H1 (cell line): ENCODE measurements around the gene CLDN2. TPM values are rescaled to one million over a fixed set of nuclear protein-coding genes. Genes with fewer than 3 reads are reported as not detected.

ENCODE experiments used
- CTCF ChIA-PET: fragments of 300-600 bp; sonication (Branson Sonifier 250); formaldehyde crosslinking; loops from one replicate; lab custom pipeline; 2021; ENCODE audit not compliant: partially characterized antibody; lab: Charles Lee
- POLR2A ChIA-PET: fragments of 300-600 bp; sonication (Branson Sonifier 250); formaldehyde crosslinking; loops from one replicate; lab custom pipeline; 2021; ENCODE audit warnings: inconsistent platforms; ENCODE audit not compliant: partially characterized antibody; lab: Charles Lee
- DNase-seq, 2 experiments: peaks; one replicate each; pipeline versions ENCODE4 v3.0.0 to v3.0.0-alpha.2; 2010 to 2022; ENCODE audit warnings: low spot score in 2 of 2, low read depth in 1 of 2, mixed read lengths in 1 of 2
- FAIRE-seq: peaks from 2 replicates; lab custom pipeline; 2011; peaks lifted over from hg19 to GRCh38; lab: Jason Lieb, UNC
- H2AFZ ChIP-seq: 2 replicates; pipeline ENCODE4 v1.8.1; 2012; ENCODE audit warnings: low read length, inconsistent platforms
- H2AK5ac ChIP-seq: 2 replicates; pipeline ENCODE4 v1.6.1; 2013; ENCODE audit warnings: low read depth, low read length
- H2BK120ac ChIP-seq: replicated peaks from 2 replicates; pipeline ENCODE3; 2013; ENCODE audit warnings: low read depth, low read length, inconsistent platforms
- H2BK12ac ChIP-seq: 2 replicates; pipeline ENCODE4 v1.6.1; 2013; ENCODE audit warnings: low read depth, low read length
- H2BK15ac ChIP-seq: 2 replicates; pipeline ENCODE4 v1.6.1; 2013; ENCODE audit warnings: low read length
- H2BK20ac ChIP-seq: 2 replicates; pipeline ENCODE4 v1.6.1; 2013; ENCODE audit warnings: low read length
- H2BK5ac ChIP-seq: 2 replicates; pipeline ENCODE4 v1.6.1; 2013; ENCODE audit warnings: low read depth, low read length
- H3K14ac ChIP-seq: 2 replicates; pipeline ENCODE4 v1.6.1; 2013; ENCODE audit warnings: inconsistent platforms; ENCODE audit not compliant: insufficient read length
- H3K18ac ChIP-seq: 2 replicates; pipeline ENCODE4 v1.6.1; 2013; ENCODE audit warnings: low read length; ENCODE audit errors: extremely low read depth
- H3K23ac ChIP-seq: 2 replicates; pipeline ENCODE4 v1.6.1; 2013; ENCODE audit warnings: inconsistent platforms; ENCODE audit not compliant: insufficient read length
- H3K23me2 ChIP-seq: 2 replicates; pipeline ENCODE4 v1.6.1; 2013; ENCODE audit warnings: low read depth, low read length
- H3K27ac ChIP-seq: 2 replicates; pipeline ENCODE4 v1.6.1; 2011; ENCODE audit warnings: low read depth, low read length, inconsistent platforms
- H3K27me3 ChIP-seq, 4 experiments: replicated peaks in 1 of 4; 1 replicate in 1 of 4; 2 replicates in 3 of 4; pipeline versions ENCODE4 v1.6.1 to v1.8.1; 2011 to 2013; ENCODE audit warnings: low read length in 3 of 4, mild to moderate bottlenecking in 3 of 4, inconsistent platforms in 2 of 4, mixed read lengths in 2 of 4, moderate library complexity in 1 of 4; ENCODE audit not compliant: control insufficient read depth in 3 of 4, insufficient read depth in 3 of 4; ENCODE audit errors: extremely low read depth in 1 of 4
- H3K36me3 ChIP-seq, 4 experiments: 2 replicates each; pipeline versions ENCODE4 v1.6.1 to v1.8.1; 2011 to 2013; ENCODE audit warnings: mild to moderate bottlenecking in 4 of 4, low read length in 3 of 4, moderate library complexity in 2 of 4, control low read depth in 1 of 4, inconsistent platforms in 1 of 4; ENCODE audit not compliant: insufficient read depth in 4 of 4, control insufficient read depth in 2 of 4
- H3K4ac ChIP-seq: replicated peaks from 2 replicates; pipeline ENCODE3; 2013; ENCODE audit warnings: low read length, low read depth, mixed read lengths, inconsistent platforms; ENCODE audit not compliant: insufficient read length
- H3K4me1 ChIP-seq, 4 experiments: replicated peaks in 1 of 4; 1 replicate in 1 of 4; 2 replicates in 3 of 4; pipeline versions ENCODE4 v1.6.1 to v1.8.1; 2011 to 2013; ENCODE audit warnings: low read length in 3 of 4, inconsistent platforms in 2 of 4, mixed read lengths in 1 of 4; ENCODE audit not compliant: insufficient read depth in 4 of 4, control insufficient read depth in 3 of 4
- H3K4me2 ChIP-seq, 2 experiments: 2 replicates each; pipeline versions ENCODE4 v1.6.1 to v1.8.1; 2011 to 2013; ENCODE audit warnings: low read depth in 2 of 2, low read length in 2 of 2, control low read depth in 1 of 2, inconsistent platforms in 1 of 2, mild to moderate bottlenecking in 1 of 2; ENCODE audit not compliant: insufficient read depth in 1 of 2
- H3K4me3 ChIP-seq, 4 experiments: fragments of 200-600, 300-600 bp in 1 of 4; sonication (generic), shearing (Covaris generic), sonication (Bioruptor Twin) in 1 of 4; 2 replicates each; pipeline versions ENCODE4 v1.5.1 to v1.8.1; 2011 to 2016; ENCODE audit warnings: low read length in 4 of 4, low read depth in 3 of 4, control low read depth in 2 of 4, inconsistent platforms in 2 of 4, mild to moderate bottlenecking in 2 of 4, mixed read lengths in 1 of 4, moderate library complexity in 1 of 4; ENCODE audit not compliant: insufficient read depth in 2 of 4; ENCODE audit errors: extremely low read depth in 1 of 4
- H3K56ac ChIP-seq: replicated peaks from 2 replicates; pipeline ENCODE3; 2013; ENCODE audit warnings: low read depth, mild to moderate bottlenecking, mixed read lengths, low read length, inconsistent platforms; ENCODE audit not compliant: insufficient read length
- H3K79me1 ChIP-seq: 2 replicates; pipeline ENCODE4 v1.6.1; 2013; ENCODE audit warnings: low read depth, low read length, control low read depth
- H3K79me2 ChIP-seq, 2 experiments: 2 replicates each; pipeline versions ENCODE4 v1.6.1 to v1.8.1; 2012 to 2013; ENCODE audit warnings: low read length in 2 of 2, mild to moderate bottlenecking in 2 of 2, inconsistent platforms in 1 of 2; ENCODE audit not compliant: insufficient read depth in 2 of 2, control insufficient read depth in 1 of 2
- H3K9ac ChIP-seq, 4 experiments: replicated peaks in 1 of 4; 1 replicate in 1 of 4; 2 replicates in 3 of 4; pipeline versions ENCODE4 v1.6.1 to v1.8.1; 2011 to 2013; ENCODE audit warnings: low read depth in 3 of 4, low read length in 3 of 4, control low read depth in 2 of 4, mild to moderate bottlenecking in 2 of 4, moderate library complexity in 2 of 4, inconsistent platforms in 1 of 4; ENCODE audit errors: extremely low read depth in 1 of 4
- H3K9me3 ChIP-seq, 2 experiments: 2 replicates each; pipeline versions ENCODE4 v1.6.1 to v1.8.1; 2012 to 2013; ENCODE audit warnings: mild to moderate bottlenecking in 2 of 2, moderate library complexity in 2 of 2, control low read depth in 1 of 2, inconsistent platforms in 1 of 2, low read depth in 1 of 2, low read length in 1 of 2, mixed read lengths in 1 of 2; ENCODE audit not compliant: insufficient read depth in 2 of 2
- H4K20me1 ChIP-seq, 2 experiments: replicated peaks in 1 of 2; 2 replicates each; pipeline versions ENCODE3 to v1.8.1; 2011 to 2013; ENCODE audit warnings: inconsistent platforms in 2 of 2, low read length in 2 of 2, mild to moderate bottlenecking in 1 of 2; ENCODE audit not compliant: insufficient read depth in 2 of 2, control insufficient read depth in 1 of 2
- H4K5ac ChIP-seq: 2 replicates; pipeline ENCODE4 v1.6.1; 2013; ENCODE audit warnings: low read length, low read depth, mixed read lengths, inconsistent platforms; ENCODE audit not compliant: insufficient read length
- H4K8ac ChIP-seq: 2 replicates; pipeline ENCODE4 v1.8.0; 2013; ENCODE audit warnings: mild to moderate bottlenecking, moderate library complexity, low read length, inconsistent platforms; ENCODE audit not compliant: insufficient read depth; ENCODE audit errors: extremely low read depth
- H4K91ac ChIP-seq: replicated peaks from 2 replicates; pipeline ENCODE3; 2013; ENCODE audit warnings: low read length, mixed read lengths, inconsistent platforms; ENCODE audit not compliant: insufficient read length
- RAD21 ChIP-seq, 2 experiments: IDR thresholded peaks in 1 of 2; conservative IDR thresholded peaks in 1 of 2; 2 replicates each; pipeline ENCODE4 v1.6.1; 2011; ENCODE audit warnings: low read depth in 2 of 2, low read length in 2 of 2, improper control_type of control experiment in 1 of 2, inconsistent platforms in 1 of 2, mild to moderate bottlenecking in 1 of 2, moderate library complexity in 1 of 2
- SRF ChIP-seq: IDR thresholded peaks from 2 replicates; pipeline ENCODE4 v1.6.1; 2011; ENCODE audit warnings: mild to moderate bottlenecking, low read depth, low read length, moderate library complexity
- WGBS, 2 experiments: shearing (Covaris generic) in 1 of 2; methylation state at CpG; one replicate each; pipeline versions ENCODE4 v1.1.6 to v1.1.7; 2013 to 2015; ENCODE audit warnings: low lambda C conversion rate in 2 of 2, mixed read lengths in 2 of 2, inconsistent platforms in 1 of 2, low coverage in 1 of 2, missing lambda C conversion rate in 1 of 2; ENCODE audit not compliant: insufficient replicate concordance in 2 of 2, insufficient coverage in 1 of 2, insufficient read length in 1 of 2; ENCODE audit errors: extremely low coverage in 1 of 2, missing lambda C conversion rate in 1 of 2; 5-methylcytosine and 5-hydroxymethylcytosine counted together
- polyA plus RNA-seq, 7 experiments: library from polyadenylated mRNA; depleted of rRNA in 3 of 7; stranded (reverse) in 5 of 7; unstranded in 2 of 7; fragments of >200 nt in 5 of 7; fragments of 200-250 nt in 2 of 7; gene quantifications; 1 replicate in 5 of 7; 2 replicates in 1 of 7; 4 replicates in 1 of 7; pipeline versions ENCODE4 v1.2.1 to v1.2.3, GENCODE V29; 2011 to 2013; ENCODE audit warnings: missing spikeins in 2 of 7, mixed read lengths in 2 of 7
- total RNA-seq: library from RNA; stranded (reverse); fragmentation: NEBNext Ultra II Directional; extraction: Animal tissue kit (Norgen Biotek cat#: 25700); gene quantifications from 2 replicates; pipeline ENCODE4 v1.2.1, GENCODE V29; 2021
- TF ChIP-seq, protein P1 (sequence below): IDR thresholded peaks from 2 replicates; pipeline ENCODE4 v1.6.1; 2011; ENCODE audit warnings: low read depth, mild to moderate bottlenecking, low read length; ENCODE audit not compliant: insufficient read depth
- TF ChIP-seq, protein P2 (sequence below), 3 experiments: IDR thresholded peaks; 1 replicate in 2 of 3; 2 replicates in 1 of 3; pipeline versions ENCODE4 v1.5.1 to v1.6.1; 2011; ENCODE audit warnings: low read length in 3 of 3, mild to moderate bottlenecking in 3 of 3, inconsistent platforms in 2 of 3, low read depth in 1 of 3, moderate library complexity in 1 of 3; ENCODE audit not compliant: insufficient read depth in 1 of 3; ENCODE audit errors: control extremely low read depth in 1 of 3

CLDN2 gene
- total and polyA plus RNA-seq, 2 of the 8 experiments (the other 6 are each of a cell fraction or from before 2014, with no cell fraction given), result 0.02 TPM; not detected in 1

DNA sequence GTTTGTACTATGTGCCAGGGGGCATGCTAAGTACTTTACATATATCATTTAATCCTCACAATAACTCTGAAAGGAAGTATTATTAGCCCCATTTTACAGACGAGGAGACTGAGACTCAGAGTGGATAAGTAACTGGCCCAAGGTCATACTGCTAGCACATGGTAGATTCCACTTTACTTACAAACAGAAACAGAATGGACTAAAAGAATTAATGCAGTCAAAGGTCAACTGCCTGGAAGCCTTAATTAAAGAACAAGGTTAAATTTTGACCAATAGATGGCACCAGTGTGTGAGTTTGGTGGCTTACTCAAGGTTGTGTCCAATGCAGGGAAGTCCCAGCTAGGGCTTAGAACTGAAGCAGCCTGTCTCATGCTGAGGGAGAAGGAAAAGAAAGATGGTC is 21.7 kb upstream of the CLDN2 start:
- no peaks in the 10 kb centered on the region for H4K20me1 ChIP-seq
- no peak overlapping the region for H3K4me2 ChIP-seq
- peak; percentile 32 for FAIRE-seq
- no peak overlapping the region for H2BK12ac ChIP-seq
- no peaks in the 10 kb centered on the region for H3K79me1 ChIP-seq
- no peak overlapping the region for H2AK5ac ChIP-seq
- no peak overlapping the region for H2BK15ac ChIP-seq
- no peak overlapping the region for H3K14ac ChIP-seq
- H3K36me3 ChIP-seq, result no peaks in the 10 kb centered on the region
- no peak overlapping the region for H3K4ac ChIP-seq
- no peak overlapping the region for H4K8ac ChIP-seq
- no peak overlapping the region for H3K18ac ChIP-seq
- WGBS, 2 experiments, result 24% methylated on average over 1 of the region's 1 CpG; no CpG with 5 or more reads in 1 of the 2 experiments
- no peaks in the 10 kb centered on the region for H3K79me2 ChIP-seq
- no peak overlapping the region for H3K4me3 ChIP-seq
- no peak overlapping the region for H2AFZ ChIP-seq
- no peaks in the 10 kb centered on the region; a peak in 1 of 7 replicates for H3K4me1 ChIP-seq
- H4K5ac ChIP-seq, result no peak overlapping the region
- no peak overlapping the region for H2BK20ac ChIP-seq
- no peak overlapping the region for H3K9ac ChIP-seq
- DNase-seq, result no peak
- H3K27me3 ChIP-seq, result no peaks in the 10 kb centered on the region
- POLR2A ChIA-PET, result no interaction called here
- no peak overlapping the region for H3K56ac ChIP-seq
- no peak overlapping the region for H2BK5ac ChIP-seq
- H3K27ac ChIP-seq, result no peak overlapping the region
- CTCF ChIA-PET, result interaction anchor here (0.6 to 5.6 kb wide), 16 partner anchors 8 to 405 kb away, joined by 3 to 50 read pairs (median 4); no protein-coding TSS in a partner anchor
- H3K9me3 ChIP-seq, result no peaks in the 10 kb centered on the region
- no peaks in the 10 kb centered on the region for H3K23me2 ChIP-seq
- H4K91ac ChIP-seq, result no peak overlapping the region
- H2BK120ac ChIP-seq, result no peak overlapping the region
- H3K23ac ChIP-seq, result no peak overlapping the region
- TF ChIP-seq, protein P1, sequence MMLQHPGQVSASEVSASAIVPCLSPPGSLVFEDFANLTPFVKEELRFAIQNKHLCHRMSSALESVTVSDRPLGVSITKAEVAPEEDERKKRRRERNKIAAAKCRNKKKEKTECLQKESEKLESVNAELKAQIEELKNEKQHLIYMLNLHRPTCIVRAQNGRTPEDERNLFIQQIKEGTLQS, result no peak
- TF ChIP-seq, protein P2, sequence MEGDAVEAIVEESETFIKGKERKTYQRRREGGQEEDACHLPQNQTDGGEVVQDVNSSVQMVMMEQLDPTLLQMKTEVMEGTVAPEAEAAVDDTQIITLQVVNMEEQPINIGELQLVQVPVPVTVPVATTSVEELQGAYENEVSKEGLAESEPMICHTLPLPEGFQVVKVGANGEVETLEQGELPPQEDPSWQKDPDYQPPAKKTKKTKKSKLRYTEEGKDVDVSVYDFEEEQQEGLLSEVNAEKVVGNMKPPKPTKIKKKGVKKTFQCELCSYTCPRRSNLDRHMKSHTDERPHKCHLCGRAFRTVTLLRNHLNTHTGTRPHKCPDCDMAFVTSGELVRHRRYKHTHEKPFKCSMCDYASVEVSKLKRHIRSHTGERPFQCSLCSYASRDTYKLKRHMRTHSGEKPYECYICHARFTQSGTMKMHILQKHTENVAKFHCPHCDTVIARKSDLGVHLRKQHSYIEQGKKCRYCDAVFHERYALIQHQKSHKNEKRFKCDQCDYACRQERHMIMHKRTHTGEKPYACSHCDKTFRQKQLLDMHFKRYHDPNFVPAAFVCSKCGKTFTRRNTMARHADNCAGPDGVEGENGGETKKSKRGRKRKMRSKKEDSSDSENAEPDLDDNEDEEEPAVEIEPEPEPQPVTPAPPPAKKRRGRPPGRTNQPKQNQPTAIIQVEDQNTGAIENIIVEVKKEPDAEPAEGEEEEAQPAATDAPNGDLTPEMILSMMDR (IDR thresholded peaks at IDR 0.05; ENCODE audit: control extremely low read depth in 1 of 3, insufficient read depth in 1 of 3, low read depth in 1 of 3, low read length in 3 of 3), result peak in 2 of 3 experiments; percentile 44 to 46; a peak in 2 of 4 replicates
- TF ChIP-seq RAD21 (IDR thresholded peaks at IDR 0.05 in 1 of 2, conservative IDR thresholded peaks at IDR 0.05 in 1 of 2; ENCODE audit: low read depth in 2 of 2, low read length in 2 of 2) (peak; percentile 66 to 69), SRF (no peak)
